GM18907 (cell line): Measurements from ENCODE around the gene PCSK7.
A peak's percentile ranks its signal among the peaks of the same experiment; 100 is the strongest.

Experiments used
- ATAC-seq: cut with Tn5 transposase; IDR thresholded peaks from one replicate; pipeline ENCODE4 v1.9.1; 2021; ENCODE audit warnings: mild to moderate bottlenecking, moderate library complexity; ENCODE audit not compliant: unreplicated experiment

The PCSK7 gene

DNA sequence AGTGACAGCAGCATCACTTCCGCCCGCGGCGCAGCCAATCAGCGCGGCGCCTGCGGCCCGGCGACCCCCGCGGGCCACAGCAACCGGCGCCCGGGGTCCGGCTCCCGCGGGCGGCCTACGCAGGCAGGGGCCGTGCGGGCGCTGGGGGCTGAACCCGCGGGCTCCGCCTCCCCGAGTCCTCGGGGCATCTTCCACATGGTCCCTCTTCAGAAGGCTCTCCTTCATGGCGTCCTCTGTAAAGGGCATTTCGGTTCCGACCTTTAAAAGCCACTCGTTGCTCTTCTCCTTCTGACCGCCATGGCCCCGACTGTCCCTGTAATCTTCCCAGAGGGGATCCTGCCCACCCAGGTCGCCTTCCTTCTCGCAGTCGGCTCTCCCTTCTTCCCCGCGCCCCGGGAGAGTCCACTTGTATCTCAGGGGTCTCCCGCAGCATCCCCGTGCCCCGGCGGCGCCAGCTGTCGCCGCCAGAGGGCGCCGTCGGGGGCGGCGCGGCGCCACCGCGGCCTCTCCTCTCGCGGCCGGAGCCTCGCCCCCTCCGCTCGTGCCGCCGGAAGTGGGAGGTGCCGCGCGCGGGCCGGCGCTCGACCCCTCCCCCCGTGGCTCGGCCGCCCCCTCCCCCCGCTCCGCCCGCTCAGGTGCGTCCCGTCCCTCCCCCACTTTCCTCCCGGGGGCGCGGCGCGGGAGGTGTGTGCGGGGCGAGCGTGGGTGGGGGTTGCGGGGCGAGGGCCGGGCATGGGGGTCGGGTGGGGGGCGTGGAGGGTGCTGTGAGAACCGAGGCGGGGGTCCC, 412 bp upstream of the PCSK7 start, which contains the start of gene RNF214:
RNF214 (plus strand) TSS at position 580 of the 787 bp plus-strand sequence. CDS start 1,602 bp downstream, outside the sequence.
- ATAC-seq: peak; percentile 70

DNA sequence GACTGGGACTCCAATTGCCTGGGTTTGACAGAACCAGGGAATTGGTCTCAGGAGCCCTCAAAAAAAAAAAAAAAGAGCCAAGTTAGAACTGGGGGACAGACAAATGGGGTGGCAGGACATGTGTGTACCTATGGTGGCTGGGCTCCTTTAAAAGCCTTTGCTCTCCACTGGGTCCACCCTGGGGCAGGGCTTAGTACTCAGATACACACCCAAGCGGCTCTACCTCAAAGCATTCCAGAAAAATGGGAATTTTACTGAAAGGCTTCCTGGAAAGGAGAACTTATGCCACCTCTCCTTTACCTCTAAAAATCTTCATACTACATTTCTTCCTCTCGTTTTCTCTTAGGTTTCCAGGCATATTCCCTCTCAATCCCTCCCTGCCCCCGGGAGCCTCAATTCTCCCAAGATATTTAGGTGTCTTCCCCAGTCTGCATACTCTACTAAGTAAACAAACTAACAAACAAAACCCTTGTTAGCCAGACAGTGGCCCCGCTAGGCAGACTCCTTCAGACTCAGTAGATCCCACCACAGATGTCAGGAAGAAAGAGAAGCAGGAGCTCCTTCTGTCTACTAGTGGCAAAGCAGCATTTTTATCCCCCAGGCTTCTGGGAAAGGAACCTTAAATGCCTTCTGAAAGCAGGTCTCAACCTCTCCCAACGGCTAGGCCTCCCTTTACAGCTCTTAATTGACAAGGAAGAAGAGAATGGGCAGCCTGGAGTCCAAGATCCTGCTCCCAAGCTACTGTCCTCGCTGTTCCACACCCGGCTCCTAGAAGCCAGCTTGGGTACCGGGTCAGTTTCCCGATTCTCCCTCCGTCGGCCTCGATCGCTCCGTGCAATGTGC, 653 bp downstream of the PCSK7 start:
- ATAC-seq: no peak

DNA sequence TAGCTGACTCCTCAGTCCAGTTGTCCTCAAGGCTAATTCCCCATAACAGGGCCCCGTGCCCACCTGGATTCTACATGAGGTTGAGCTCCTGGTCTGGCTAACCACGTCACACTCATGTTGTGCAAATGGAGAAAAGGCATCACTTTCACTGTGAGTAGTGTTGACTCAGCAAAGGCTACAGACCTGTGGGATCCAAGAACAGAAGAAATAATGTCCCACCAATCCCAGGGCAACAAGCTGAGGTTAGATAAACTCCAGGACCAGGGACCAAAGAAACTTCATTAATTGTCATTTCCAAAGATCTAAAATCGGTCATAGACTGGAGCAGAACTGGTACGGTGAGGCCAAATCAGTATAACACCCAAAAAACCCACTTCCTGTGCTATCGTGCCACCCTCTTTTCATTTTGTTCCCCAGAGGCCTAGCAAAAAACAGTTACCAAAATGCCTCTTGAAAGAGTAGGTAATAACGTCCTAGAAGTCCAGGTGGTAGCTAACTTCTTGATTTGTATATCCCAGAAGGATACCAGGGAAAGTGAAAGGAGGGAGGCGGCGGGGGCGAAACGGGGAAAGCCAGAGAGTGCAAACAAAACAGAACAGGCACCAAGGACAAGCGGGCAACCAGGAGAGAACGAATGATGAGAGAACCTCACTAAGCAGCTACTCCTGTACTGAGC, 1.4 kb downstream of the PCSK7 start:
- ATAC-seq: peak; percentile 41

DNA sequence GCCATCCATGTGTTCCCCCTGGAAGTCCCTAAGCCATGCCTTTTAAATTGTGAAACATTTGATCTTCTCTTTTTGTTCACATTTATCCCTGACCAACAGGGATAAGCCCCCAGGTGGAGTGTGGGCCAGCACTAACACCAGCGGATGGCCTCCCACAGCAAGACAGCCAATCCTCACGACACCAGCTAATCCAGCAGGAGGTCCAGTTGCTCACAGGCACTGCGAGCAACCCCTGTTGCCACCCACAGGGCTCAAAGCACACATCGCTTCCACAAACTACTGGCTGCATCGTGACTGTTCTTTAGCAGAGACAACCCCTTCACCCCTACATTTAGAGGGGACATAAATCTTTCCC, 2.0 kb downstream of the PCSK7 start:
- no peak for ATAC-seq

DNA sequence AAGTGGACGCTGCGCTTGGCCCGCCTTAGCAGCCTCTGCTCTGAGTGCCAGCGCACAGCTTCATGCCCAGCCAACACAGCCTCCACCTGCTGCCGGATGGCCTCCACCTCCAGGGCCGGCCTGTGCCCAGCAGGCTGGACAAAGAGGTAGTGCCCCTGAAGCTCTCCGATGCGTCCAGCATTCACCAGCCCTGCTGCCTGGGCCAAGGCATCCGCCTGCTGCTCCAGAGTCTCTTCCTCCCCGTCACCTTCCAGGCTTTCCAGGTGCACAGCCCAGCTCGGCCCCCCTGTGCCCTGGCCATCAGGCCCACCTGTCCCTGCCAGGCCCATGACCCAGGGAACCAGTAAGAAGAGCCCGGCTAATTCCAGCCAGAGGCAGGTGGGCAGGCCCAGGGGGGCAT, 2.5 kb downstream of the PCSK7 start:
- no peak for ATAC-seq

DNA sequence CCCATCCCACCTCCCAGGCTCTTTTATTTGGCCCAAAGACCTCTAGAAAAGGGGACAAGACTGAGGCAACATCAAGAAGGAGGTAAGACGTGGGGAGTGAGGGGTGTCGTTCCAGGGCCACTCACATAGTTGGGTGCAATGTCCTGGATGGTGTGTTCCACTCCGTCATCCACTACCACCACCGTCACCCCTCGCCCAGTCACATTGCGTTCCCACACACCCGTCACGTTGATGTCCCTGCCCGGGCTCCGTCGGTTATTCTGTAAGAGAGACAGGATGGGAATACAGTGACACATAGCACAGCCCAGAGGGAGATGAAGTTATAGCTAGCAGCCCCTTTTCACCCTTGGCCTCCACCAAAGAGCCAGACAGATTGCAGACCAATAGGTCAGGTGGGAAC, 3.8 kb downstream of the PCSK7 start:
- ATAC-seq: no peak

DNA sequence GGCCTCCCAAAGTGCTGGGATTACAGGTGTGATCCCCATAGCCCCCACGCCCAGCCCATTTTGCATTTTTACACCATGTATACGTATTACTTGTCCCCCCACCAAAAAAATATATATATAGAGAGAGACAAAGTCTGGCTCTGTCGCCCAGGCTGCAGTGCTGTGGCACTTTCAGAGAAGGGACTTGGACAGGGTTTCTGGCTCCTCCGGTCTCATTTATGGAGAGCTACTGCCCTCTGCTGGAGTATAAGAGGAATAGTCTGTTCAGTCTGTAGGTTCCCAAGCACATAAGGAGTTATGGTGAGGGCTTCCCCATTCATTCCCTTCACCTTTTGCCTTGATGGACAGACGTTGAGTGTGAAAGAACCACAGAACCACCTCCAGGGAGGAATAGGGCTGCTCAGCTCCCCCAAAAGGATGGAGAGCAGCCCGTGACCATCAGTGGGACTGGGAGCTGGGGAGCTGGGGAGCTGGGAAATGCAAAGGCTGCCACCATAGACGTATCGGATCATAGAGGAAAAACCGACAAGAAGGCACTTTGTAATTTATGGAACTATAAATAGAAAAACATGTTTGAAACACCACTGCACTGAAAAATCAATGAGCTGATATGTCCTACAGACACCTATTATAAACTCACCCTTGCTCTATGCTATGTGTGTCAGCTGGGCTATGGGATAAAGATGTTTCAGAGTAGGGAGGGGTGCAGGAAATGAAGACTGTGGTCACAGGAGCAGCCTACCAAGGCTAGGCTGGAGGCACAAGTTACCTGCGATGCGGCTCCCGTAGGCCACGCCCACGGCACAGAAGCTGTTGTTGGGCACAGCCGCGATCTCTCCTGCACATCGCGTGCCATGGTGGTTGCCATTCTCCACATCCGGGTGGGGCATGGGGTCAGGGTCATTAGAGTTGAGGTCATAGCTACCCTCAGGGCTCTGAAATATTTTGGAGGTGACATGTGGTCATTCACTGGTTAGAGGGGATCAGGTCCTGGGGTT, 5.2 kb downstream of the PCSK7 start:
- peak; percentile 49 for ATAC-seq

DNA sequence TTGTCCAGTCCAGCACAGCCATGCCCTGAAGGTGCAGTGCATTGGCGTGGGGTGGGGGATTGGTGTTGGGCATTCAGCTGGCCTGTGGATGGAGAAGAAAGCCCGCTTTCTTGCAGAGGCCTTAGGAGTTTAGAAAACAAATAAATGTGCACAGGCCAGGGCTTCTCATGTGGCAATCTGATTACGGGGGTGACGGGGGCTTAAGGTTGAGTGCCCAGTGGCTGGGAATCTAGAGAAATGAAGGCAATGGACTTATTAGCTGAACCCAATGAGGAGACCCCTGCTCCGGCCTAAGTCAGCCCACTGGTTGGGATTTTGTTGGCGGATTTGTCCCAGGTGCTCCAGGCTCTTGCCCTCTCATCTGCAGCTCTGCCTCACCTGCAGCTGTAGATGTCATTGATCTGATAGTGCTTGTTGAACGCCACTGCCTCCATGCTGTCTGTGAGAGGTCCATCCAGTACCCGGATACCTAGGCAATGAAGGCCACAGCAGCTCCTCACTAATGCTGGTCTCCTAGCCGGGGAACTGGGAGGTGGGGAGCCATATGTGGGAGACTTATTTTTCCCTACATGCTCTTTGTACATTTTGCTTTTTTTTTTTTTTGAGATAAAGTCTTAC, 6.2 kb downstream of the PCSK7 start:
- no peak for ATAC-seq

DNA sequence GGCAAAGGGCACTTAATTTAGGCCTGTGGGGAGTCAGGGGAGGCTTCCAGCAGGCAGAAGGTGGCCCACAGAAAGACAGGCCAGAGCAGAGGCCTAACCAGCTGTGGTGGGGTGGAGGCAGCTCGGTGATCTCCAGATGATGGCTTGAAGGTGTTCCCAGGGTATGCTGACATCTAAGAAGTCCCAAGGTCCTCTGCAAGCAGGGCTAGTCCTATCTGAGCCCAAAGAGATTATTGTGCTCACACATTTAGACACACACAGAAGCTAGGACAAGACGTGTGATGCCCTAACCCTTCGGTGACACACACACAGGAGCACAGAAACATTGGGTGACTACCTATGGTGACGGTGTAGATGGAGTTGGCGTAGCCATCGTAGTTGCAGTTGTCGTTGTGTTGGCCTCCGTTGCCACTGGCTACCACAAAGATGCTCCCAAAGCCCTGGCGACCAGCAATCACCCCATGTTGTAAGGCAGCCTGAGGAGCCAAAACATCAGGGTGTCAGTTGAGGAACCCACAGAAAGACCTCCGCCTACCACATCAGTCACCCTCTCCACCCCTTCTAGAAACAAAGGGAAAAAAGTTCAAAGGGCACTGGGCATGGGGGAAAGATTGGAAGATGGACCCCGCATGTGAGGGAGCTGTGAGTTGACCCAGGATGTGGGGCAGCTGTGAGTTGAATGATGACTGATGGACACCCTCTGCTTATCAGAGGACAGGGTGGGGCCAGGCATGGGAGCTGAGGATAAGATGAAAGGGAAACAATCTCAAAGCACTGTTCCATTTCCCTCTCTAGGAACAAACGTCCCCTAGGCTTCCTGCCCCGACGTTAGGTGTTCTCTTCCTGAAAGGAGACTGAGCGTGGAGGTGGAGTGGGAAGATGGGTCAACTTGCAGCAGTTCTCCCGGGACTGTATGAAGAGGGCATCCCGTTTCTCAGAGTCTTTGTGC, 7.9 kb downstream of the PCSK7 start:
- no peak for ATAC-seq

DNA sequence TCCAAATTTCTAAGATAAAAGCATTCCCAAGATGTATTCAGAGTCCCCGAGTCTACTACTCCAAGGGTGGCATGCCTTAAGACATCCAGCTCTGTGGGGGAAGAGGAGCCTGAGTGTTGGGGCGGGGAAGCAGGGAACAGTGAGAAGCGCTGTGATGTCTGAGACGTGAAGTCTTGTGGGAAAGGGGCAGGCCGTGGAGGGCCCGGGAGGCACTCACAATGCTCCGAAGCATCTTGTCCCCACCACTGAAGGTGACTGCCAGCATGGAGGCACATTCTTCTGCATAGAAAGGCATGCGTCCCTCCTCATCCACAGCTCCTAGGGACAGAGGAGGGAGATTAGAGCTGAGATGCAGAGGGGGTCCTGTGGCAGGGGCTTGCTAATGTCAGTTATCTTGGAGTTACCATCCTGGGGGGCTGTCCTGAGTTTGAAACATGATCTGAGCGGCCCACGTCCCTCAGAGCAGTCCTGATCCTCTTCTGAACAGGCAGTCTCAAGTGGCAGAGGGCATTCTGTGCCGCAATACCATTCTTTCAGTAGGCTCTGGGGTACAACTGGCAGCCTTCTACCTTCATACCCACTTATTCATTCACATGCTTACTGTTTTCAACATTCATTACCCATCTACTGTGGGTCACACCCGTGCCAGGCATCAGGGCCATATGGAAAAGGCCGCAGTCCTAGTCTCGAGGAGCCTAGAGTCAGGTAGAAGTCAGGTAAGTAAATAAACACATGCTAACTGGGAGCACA, 8.7 kb downstream of the PCSK7 start:
- no peak for ATAC-seq

DNA sequence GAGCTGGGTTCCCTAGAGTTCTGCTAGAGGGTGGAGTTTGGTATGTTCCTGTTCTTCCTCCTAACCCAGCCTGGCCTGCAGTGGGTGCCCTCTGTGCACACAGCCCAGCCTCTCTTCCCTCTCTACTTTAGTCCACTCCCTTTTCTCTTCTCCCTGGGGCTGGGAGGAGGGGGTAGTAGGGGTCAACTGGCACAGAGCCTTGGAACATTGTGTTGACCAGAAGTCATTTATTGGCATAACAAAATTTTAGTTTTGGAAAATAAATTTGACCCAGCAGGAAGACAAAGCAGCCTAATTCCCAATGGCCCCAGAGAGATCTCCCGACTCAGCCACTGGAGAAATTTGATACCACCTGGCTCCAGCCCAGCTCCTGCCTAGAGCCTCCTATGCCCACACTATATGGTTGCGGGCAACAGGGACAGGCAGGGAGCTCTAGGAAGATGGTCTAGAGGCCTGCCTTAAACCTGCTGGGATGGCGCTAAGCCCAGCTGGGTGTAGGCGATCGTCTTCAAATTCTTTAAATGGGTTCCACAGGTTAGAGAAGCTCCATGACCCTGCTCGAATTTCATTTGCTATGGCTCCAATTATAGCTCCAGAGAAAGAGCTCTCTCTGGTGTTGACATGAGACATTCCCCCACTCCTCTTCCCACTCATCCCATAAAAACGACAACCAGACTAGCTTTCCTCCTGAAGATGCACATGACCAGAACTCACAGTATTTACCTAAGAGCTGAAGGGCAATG, 9.9 kb downstream of the PCSK7 start:
- no peak for ATAC-seq

DNA sequence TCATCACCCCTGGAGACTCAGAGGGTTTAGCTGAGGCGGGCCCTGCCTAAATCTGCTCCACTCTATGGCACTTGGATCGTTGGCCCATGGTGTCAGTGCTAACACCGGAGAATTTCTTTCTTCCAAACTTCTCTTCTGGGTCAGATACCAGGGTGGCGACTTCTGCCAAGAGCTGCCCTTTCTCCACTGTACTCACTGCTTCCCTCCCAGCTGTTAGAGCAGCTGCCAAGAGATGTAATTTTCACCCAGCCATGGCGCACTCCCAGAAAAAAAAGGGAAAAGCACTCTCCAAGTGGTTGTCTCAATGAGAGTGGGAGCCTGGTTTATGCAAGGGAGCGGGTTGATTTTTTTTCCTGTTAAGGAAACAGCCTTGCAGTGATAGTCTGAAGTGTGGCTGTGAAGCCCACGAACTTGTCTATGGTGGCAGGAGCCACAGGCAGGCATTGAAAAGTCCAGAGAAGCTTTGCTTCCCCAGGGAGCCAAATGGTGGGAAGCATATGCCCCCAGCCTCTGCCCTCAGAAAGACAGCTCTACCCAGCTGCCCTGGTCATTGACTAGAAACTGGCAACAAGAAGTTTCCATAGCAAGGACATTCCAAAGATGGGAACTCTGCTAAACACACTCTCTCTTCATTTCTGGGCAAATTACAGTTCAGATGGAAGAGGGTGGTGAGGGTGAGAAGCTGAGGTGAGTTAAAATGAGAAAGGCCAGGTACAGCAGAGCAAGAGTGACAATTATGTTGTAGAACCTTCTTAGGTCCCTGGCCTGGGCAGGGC, 10.7 kb downstream of the PCSK7 start:
- ATAC-seq: no peak

DNA sequence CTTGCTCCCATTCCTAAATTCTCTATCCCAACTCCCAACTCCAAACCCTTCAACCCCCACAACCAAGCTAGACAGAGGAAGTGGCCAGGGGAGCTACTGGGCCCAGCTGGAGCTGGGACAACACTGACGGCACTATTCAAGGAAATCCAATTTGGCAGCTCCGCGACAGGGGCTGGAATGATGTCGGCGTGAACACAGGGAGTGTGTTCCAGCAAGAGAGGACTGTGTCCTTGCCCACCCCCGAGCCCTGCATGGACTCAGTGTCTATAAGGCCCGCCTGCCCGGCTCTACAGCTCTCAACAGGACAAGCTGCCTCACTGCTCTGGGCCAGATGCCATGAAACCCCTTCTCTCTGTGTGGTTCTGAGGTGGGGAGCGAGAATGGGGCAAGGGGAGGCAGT, 11.3 kb downstream of the PCSK7 start:
- no peak for ATAC-seq

DNA sequence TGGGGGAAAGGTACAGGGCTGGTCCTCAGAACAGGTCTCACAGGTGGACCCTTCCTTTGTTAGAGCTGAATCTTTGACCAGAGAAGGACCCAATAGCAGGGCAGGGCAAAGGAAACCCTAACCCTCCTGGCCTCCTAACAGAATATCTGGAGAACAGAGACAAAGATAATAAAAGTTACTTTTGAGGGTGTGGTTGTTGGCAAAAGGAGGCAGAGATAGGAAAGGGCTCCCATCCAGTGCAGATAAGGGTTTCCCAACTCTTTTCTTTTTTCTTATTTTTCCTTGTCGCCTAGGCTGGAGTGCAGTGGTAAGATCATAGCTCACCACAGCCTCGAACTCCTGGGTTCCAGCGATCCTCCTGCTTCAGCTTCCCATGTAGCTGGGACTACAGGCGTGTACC, 11.9 kb downstream of the PCSK7 start:
- no peak for ATAC-seq

DNA sequence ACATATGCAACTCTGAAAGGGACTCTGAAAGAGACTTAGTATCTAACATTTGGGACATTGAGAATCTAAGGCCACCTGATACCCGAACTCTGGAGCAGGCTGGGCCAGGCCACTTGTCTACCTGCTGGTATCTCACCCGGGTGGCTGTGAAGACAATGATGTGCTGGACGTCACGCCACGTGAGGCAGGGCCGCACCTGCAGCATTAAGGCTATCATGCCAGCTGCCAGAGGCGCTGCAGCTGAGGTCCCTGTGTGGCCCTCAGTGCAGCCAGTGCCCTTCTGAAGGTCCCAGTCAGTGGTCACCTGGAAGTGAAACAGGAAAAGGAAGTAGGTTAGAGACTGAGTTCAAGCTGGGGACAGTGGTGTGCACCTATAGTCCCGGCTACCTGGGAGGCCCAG, 12.4 kb downstream of the PCSK7 start:
- ATAC-seq: no peak

DNA sequence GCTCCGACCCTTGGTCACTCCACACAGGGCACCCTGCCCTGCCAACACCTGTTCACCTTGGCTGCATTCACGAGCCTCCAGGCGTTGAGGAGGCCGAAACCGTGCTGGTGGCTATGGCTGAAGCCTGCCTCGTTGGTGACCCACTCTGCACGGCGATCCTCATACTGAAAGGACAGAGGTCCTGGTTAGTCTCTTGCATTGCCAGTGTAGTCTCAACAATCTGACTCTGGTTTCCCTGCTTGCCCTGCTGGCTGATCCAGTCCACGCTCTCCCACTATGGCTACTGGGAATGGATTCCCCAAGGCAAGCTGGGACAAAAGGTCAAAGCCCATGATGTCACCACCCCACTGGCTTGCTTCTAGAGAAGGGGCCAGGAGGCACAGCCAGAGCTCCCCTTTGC, 12.9 kb downstream of the PCSK7 start:
- ATAC-seq: no peak
